Measurements from ENCODE around the gene CDC42BPB. TPM values are rescaled to one million over a fixed set of nuclear protein-coding genes. Genes with fewer than 3 reads are reported as not detected.
A peak's percentile ranks its signal among the peaks of the same experiment; 100 is the strongest.

CDC42BPB gene
- total RNA-seq, 1 donor = 118 TPM

GRCh38 chr14:102943979-102944378, 113.4 kb downstream of the CDC42BPB start:
- H3K4me2 ChIP-seq (ENCODE audit: insufficient read depth, low read length) = no peak overlapping the region
- no peak overlapping the region for H3K27ac ChIP-seq (ENCODE audit: low read depth, low read length)
- H3K4me3 ChIP-seq (ENCODE audit: insufficient read depth, low read length) = no peak overlapping the region
- TF ChIP-seq CTCF (IDR thresholded peaks at IDR 0.05; ENCODE audit: extremely low read depth, low read depth, low read length) = no peak
- H2AFZ ChIP-seq (ENCODE audit: low read length) = no peak overlapping the region
- no peaks in the 10 kb centered on the region for H3K27me3 ChIP-seq (ENCODE audit: insufficient read depth, low read length)
- no peaks in the 10 kb centered on the region for H3K4me1 ChIP-seq (ENCODE audit: insufficient read depth, low read length)
- H3K36me3 ChIP-seq (ENCODE audit: insufficient read depth, low read length) = peaks cover 77% of the 10 kb centered on the region
- H4K20me1 ChIP-seq (ENCODE audit: insufficient read depth, low read length) = peaks cover 8% of the 10 kb centered on the region
- DNase-seq (ENCODE audit: insufficient read length, low spot score, missing footprints) = peak; percentile 62
- no peaks in the 10 kb centered on the region for H3K9me3 ChIP-seq (ENCODE audit: low read depth, low read length)
- peaks cover 2% of the 10 kb centered on the region for H3K79me2 ChIP-seq (ENCODE audit: insufficient read depth, low read length)

- Histone ChIP-seq H3K9me3 (ENCODE audit: low read depth, low read length) (no peaks in the 10 kb centered on the region), H3K79me2 (ENCODE audit: insufficient read depth, low read length) (peaks cover 2% of the 10 kb centered on the region), H2AFZ (ENCODE audit: low read length) (no peak overlapping the region), H3K4me1 (ENCODE audit: insufficient read depth, low read length) (no peaks in the 10 kb centered on the region), H4K20me1 (ENCODE audit: insufficient read depth, low read length) (peaks cover 8% of the 10 kb centered on the region), H3K36me3 (ENCODE audit: insufficient read depth, low read length) (peaks cover 76% of the 10 kb centered on the region), H3K4me3 (ENCODE audit: insufficient read depth, low read length) (no peak overlapping the region), H3K27me3 (ENCODE audit: insufficient read depth, low read length) (no peaks in the 10 kb centered on the region), H3K4me2 (ENCODE audit: insufficient read depth, low read length) (no peak overlapping the region), H3K27ac (ENCODE audit: low read depth, low read length) (no peak overlapping the region)
- DNase-seq (ENCODE audit: insufficient read length, low spot score, missing footprints) = peak; percentile 43
- TF ChIP-seq CTCF (IDR thresholded peaks at IDR 0.05; ENCODE audit: extremely low read depth, low read depth, low read length) = no peak
These were observed 113.9 kb downstream of the CDC42BPB start for GRCh38 chr14:102943454-102943853.

- Histone ChIP-seq H2AFZ (ENCODE audit: low read length) (no peak overlapping the region), H3K4me2 (ENCODE audit: insufficient read depth, low read length) (no peak overlapping the region), H3K9me3 (ENCODE audit: low read depth, low read length) (no peaks in the 10 kb centered on the region), H4K20me1 (ENCODE audit: insufficient read depth, low read length) (peaks cover 4% of the 10 kb centered on the region), H3K27ac (ENCODE audit: low read depth, low read length) (no peak overlapping the region), H3K4me1 (ENCODE audit: insufficient read depth, low read length) (no peaks in the 10 kb centered on the region), H3K36me3 (ENCODE audit: insufficient read depth, low read length) (peaks cover 83% of the 10 kb centered on the region), H3K79me2 (ENCODE audit: insufficient read depth, low read length) (peaks cover 2% of the 10 kb centered on the region), H3K27me3 (ENCODE audit: insufficient read depth, low read length) (no peaks in the 10 kb centered on the region), H3K4me3 (ENCODE audit: insufficient read depth, low read length) (no peak overlapping the region)
- no peak for TF ChIP-seq CTCF (IDR thresholded peaks at IDR 0.05; ENCODE audit: extremely low read depth, low read depth, low read length)
- DNase-seq (ENCODE audit: insufficient read length, low spot score, missing footprints) = peak; percentile 65
These were observed 115.3 kb downstream of the CDC42BPB start for GRCh38 chr14:102942069-102942468.

- Histone ChIP-seq H3K4me3 (ENCODE audit: insufficient read depth, low read length) (no peak overlapping the region), H4K20me1 (ENCODE audit: insufficient read depth, low read length) (peaks cover 4% of the 10 kb centered on the region), H3K9me3 (ENCODE audit: low read depth, low read length) (no peaks in the 10 kb centered on the region), H3K36me3 (ENCODE audit: insufficient read depth, low read length) (peaks cover 79% of the 10 kb centered on the region), H2AFZ (ENCODE audit: low read length) (no peak overlapping the region), H3K4me2 (ENCODE audit: insufficient read depth, low read length) (no peak overlapping the region), H3K79me2 (ENCODE audit: insufficient read depth, low read length) (peaks cover 2% of the 10 kb centered on the region), H3K27ac (ENCODE audit: low read depth, low read length) (no peak overlapping the region), H3K27me3 (ENCODE audit: insufficient read depth, low read length) (no peaks in the 10 kb centered on the region), H3K4me1 (ENCODE audit: insufficient read depth, low read length) (no peaks in the 10 kb centered on the region)
- peak; percentile 60 for DNase-seq (ENCODE audit: insufficient read length, low spot score, missing footprints)
- TF ChIP-seq CTCF (IDR thresholded peaks at IDR 0.05; ENCODE audit: extremely low read depth, low read depth, low read length) = no peak
These were observed 115.8 kb downstream of the CDC42BPB start for GRCh38 chr14:102941419-102942011.
